Loucy (cell line): ENCODE results near the gene VPREB3.

Experiments
- H2AFZ ChIP-seq: fragments of 200-600 bp; sonication (generic); 2 replicates; pipeline ENCODE4 v1.6.0; 2016; ENCODE audit warnings: antibody characterized with exemption, mild to moderate bottlenecking, low read length, moderate library complexity
- H3F3A ChIP-seq: fragments of 200-600 bp; 2 replicates; pipeline ENCODE4 v1.6.0; 2016; ENCODE audit warnings: antibody characterized with exemption, low read depth, mild to moderate bottlenecking
- H3K27me3 ChIP-seq: fragments of 200-600 bp; sonication (generic); 2 replicates; pipeline ENCODE4 v1.6.1; 2014; ENCODE audit warnings: low read length, mild to moderate bottlenecking; ENCODE audit not compliant: insufficient read depth, poor library complexity, severe bottlenecking
- H3K36me3 ChIP-seq: fragments of 200-600 bp; sonication (generic); 2 replicates; pipeline ENCODE4 v1.6.1; 2016; ENCODE audit warnings: low read length; ENCODE audit not compliant: insufficient read depth
- H3K4me1 ChIP-seq: fragments of 200-600 bp; sonication (generic); 2 replicates; pipeline ENCODE4 v1.5.1; 2014; ENCODE audit warnings: low read length, mild to moderate bottlenecking; ENCODE audit not compliant: insufficient read depth, poor library complexity, severe bottlenecking
- H3K4me2 ChIP-seq: fragments of 200-600 bp; sonication (generic); 2 replicates; pipeline ENCODE4 v1.6.0; 2014; ENCODE audit warnings: antibody characterized with exemption, low read length, low read depth, mild to moderate bottlenecking; ENCODE audit not compliant: poor library complexity, severe bottlenecking
- H3K4me3 ChIP-seq: fragments of 200-600 bp; sonication (generic); 2 replicates; pipeline ENCODE4 v1.5.1; 2014; ENCODE audit warnings: low read length, mild to moderate bottlenecking, mixed read lengths; ENCODE audit not compliant: poor library complexity, severe bottlenecking
- H3K79me2 ChIP-seq: fragments of 200-600 bp; sonication (generic); 2 replicates; pipeline ENCODE4 v1.6.1; 2014; ENCODE audit warnings: low read length; ENCODE audit not compliant: insufficient read depth
- H3K9ac ChIP-seq: fragments of 200-600 bp; sonication (generic); 2 replicates; pipeline ENCODE4 v1.6.0; 2014; ENCODE audit warnings: mild to moderate bottlenecking, low read depth, low read length, moderate library complexity; ENCODE audit not compliant: poor library complexity, severe bottlenecking
- H3K9me2 ChIP-seq: fragments of 200-600 bp; sonication (generic); replicated peaks from 2 replicates; pipeline ENCODE4 v1.6.1; 2016; ENCODE audit warnings: low read depth, low read length, mixed read lengths
- H3K9me3 ChIP-seq: fragments of 200-600 bp; sonication (generic); 2 replicates; pipeline ENCODE4 v1.6.1; 2014; ENCODE audit warnings: mild to moderate bottlenecking, antibody characterized with exemption, low read length, low read depth; ENCODE audit not compliant: insufficient read depth
- H4K20me1 ChIP-seq: fragments of 200-600 bp; sonication (generic); 2 replicates; pipeline ENCODE4 v1.6.0; 2014; ENCODE audit warnings: antibody characterized with exemption, low read length, mild to moderate bottlenecking; ENCODE audit not compliant: insufficient read depth, poor library complexity, severe bottlenecking
- EZH2phosphoT487 ChIP-seq: fragments of 200-600 bp; IDR thresholded peaks from 2 replicates; pipeline ENCODE4 v1.6.1; 2018; ENCODE audit warnings: antibody characterized with exemption, mild to moderate bottlenecking, moderate library complexity, borderline replicate concordance
- TF ChIP-seq, protein P1 (sequence below): fragments of 200-600 bp; sonication (generic); conservative IDR thresholded peaks from 2 replicates; pipeline ENCODE4 v1.5.1; 2014; ENCODE audit warnings: mild to moderate bottlenecking, antibody characterized with exemption, low read length

Gene VPREB3

DNA sequence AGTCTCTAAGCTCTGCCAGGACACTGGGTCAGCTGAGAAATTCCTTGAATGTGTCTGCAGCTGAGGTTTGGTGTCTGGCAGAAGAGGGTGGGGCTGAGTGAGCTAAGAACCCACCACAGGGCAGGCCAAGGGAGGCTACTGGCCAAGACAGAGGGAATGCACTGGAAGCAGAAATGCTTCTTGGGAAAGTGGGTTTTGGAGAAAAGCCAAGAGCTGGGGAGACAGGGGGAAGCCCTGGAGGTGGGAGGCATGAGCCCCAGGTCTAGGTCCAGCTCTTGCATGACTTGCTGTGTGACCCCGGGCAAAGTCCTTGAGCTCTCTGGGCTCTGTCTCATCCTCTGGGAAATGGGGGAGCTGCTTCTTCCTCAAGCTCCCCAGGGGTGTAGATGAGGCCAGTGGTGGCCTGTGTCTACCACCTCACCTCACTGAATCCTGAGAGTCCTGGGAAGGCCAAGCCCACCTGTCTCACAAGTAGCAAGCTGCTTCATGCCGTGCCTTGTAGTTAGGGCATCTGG is 20.8 kb upstream of the VPREB3 start:
- Histone ChIP-seq H3K27me3 (no peaks in the 10 kb centered on the region), H3F3A (no peaks in the 10 kb centered on the region)

DNA sequence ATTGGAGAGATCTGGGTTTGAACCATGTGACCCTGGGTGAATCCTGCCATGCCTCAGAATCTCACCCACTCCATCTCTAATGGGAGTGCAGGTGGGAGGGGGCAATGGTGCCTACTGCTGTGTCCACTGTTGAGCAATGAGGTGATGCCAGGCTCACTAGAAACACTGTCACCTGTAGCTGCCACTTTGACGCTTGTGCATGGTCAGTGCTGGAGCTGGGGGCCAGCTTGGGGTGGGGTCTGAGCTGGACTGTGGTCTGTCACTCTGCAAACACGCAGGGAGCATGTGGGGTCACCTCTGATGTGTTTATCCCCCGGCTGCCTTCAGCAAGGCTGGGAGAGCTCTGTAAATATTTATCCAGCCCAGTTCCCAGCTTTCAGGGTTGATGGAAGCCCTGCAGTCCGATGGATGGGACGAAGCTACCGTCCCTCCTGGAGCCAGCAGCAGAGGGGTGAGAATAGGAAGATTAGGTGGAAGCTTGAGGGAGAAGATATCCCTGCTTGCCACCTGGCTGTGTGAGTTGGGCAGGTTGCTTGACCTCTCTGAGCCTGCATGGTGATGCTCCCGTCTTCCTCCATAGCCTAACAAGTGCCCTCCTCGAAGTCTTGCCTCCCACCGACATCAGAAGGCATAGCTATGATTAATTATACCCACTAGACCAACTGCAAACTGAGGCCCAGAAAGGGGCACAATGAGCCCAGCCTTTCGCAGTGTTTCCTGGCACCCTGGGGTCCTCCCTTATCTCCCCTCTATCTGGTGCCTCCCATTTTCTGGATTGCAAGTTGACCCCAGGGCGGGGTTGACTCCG is 20.1 kb upstream of the VPREB3 start:
- H3K4me2 ChIP-seq: no peak overlapping the region

More for the DNA sequence above, 20.8 kb upstream of the VPREB3 start:
- Histone ChIP-seq H3K36me3 (no peaks in the 10 kb centered on the region), H3K79me2 (no peaks in the 10 kb centered on the region), H3K4me1 (peaks cover 5% of the 10 kb centered on the region), H3K4me2 (no peak overlapping the region), H3K9ac (no peak overlapping the region), H3K4me3 (no peak overlapping the region), H3K9me2 (no peaks in the 10 kb centered on the region), H4K20me1 (no peaks in the 10 kb centered on the region), H3K9me3 (no peaks in the 10 kb centered on the region), H2AFZ (no peak overlapping the region)
- TF ChIP-seq, protein P1, sequence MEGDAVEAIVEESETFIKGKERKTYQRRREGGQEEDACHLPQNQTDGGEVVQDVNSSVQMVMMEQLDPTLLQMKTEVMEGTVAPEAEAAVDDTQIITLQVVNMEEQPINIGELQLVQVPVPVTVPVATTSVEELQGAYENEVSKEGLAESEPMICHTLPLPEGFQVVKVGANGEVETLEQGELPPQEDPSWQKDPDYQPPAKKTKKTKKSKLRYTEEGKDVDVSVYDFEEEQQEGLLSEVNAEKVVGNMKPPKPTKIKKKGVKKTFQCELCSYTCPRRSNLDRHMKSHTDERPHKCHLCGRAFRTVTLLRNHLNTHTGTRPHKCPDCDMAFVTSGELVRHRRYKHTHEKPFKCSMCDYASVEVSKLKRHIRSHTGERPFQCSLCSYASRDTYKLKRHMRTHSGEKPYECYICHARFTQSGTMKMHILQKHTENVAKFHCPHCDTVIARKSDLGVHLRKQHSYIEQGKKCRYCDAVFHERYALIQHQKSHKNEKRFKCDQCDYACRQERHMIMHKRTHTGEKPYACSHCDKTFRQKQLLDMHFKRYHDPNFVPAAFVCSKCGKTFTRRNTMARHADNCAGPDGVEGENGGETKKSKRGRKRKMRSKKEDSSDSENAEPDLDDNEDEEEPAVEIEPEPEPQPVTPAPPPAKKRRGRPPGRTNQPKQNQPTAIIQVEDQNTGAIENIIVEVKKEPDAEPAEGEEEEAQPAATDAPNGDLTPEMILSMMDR: no peak
- TF ChIP-seq EZH2phosphoT487: no peak

DNA sequence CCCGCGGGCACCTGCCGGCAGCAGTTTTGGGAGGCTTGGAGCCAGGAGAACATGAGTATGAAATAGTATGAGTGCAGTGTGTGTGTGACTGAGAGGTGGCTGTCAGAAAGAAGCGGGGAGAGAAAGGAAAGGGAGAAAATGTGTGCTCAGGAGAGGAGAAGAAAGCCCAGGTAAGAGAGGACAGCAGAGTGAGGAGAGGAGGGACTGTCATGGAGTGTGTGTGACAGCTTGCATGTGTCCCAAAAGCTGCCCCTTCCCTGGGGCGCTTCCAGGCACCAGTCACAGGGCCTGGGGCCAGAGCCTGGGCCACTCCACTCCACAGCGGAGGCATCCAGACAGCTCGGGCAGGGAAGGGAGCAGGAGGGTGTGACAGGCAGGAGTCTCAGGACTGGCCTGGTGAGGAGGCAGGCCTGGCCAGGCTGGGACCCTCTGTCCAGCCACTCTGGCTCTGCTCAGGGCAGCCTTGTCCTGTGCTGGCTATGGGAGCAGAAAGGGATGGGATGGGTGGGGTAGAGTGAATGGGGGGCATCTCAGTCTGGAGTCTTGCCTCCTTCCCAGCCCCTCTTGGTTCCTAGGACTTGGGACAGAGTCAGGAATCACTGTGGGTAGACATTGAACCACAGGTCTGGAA is 19.4 kb upstream of the VPREB3 start:
- H3K9me3 ChIP-seq: no peaks in the 10 kb centered on the region
- H3K4me2 ChIP-seq: no peak overlapping the region
- H3K9me2 ChIP-seq: no peaks in the 10 kb centered on the region
- H3K36me3 ChIP-seq: no peaks in the 10 kb centered on the region
- no peak overlapping the region for H3K9ac ChIP-seq
- TF ChIP-seq, protein P1: no peak
- TF ChIP-seq EZH2phosphoT487: no peak
- peaks cover 5% of the 10 kb centered on the region for H3K4me1 ChIP-seq
- no peaks in the 10 kb centered on the region for H3K27me3 ChIP-seq
- H3K4me3 ChIP-seq: no peak overlapping the region
- H3K79me2 ChIP-seq: no peaks in the 10 kb centered on the region
- H2AFZ ChIP-seq: no peak overlapping the region
- no peaks in the 10 kb centered on the region for H3F3A ChIP-seq
- no peaks in the 10 kb centered on the region for H4K20me1 ChIP-seq

More for the DNA sequence above, 20.1 kb upstream of the VPREB3 start:
- Histone ChIP-seq H3K4me3 (no peak overlapping the region), H2AFZ (no peak overlapping the region), H3K4me1 (peaks cover 5% of the 10 kb centered on the region), H3K9me2 (no peaks in the 10 kb centered on the region), H3K9me3 (no peaks in the 10 kb centered on the region), H4K20me1 (no peaks in the 10 kb centered on the region), H3K36me3 (no peaks in the 10 kb centered on the region), H3K9ac (no peak overlapping the region), H3K79me2 (no peaks in the 10 kb centered on the region), H3K27me3 (no peaks in the 10 kb centered on the region), H3F3A (no peaks in the 10 kb centered on the region)
- no peak for TF ChIP-seq EZH2phosphoT487
- TF ChIP-seq, protein P1: no peak
